Measurements from ENCODE around the gene AFTPH. TPM values are rescaled to one million over a fixed set of nuclear protein-coding genes. Genes with fewer than 3 reads are reported as not detected.

The AFTPH gene
- total RNA-seq, 5 donors from 2014 or later (not counting 1 experiment from before 2014, with no cell fraction given): 33.4 to 42.5 (median 37.9) TPM

- Mint-ChIP-seq H3K9me3 (no peaks in the 10 kb centered on the region), H3K27ac (no peak overlapping the region), H3K36me3 (peaks cover 36% of the 10 kb centered on the region), H3K4me1 (peaks cover 0 to 3% (median 0%) of the 10 kb centered on the region in 3 donors), H3K4me3 (no peak overlapping the region), H3K27me3 (no peaks in the 10 kb centered on the region)
- ChIA-PET POLR2A (interaction anchor here in 1 of 2 donors (0.6 kb wide), 1 partner anchor 165 kb away, joined by 3 read pairs; no protein-coding TSS in a partner anchor), CTCF (interaction anchor here (0.6 to 2.8 kb wide), 15 partner anchors 14 to 287 kb away, joined by 3 to 22 read pairs (median 4); partner anchors contain the start of genes AFTPH (in 1 of the 2) and SERTAD2 (in 1 of the 2))
- no CpG with 5 or more reads among the region's 4 CpGs for WGBS (ENCODE audit: insufficient coverage)
- ATAC-seq (replicated peaks in 1 of 4) (no peak), DNase-seq (no peak)
- H3K27me3 ChIP-seq (replicated peaks in 1 of 2; ENCODE audit: control insufficient read depth in 2 of 2, extremely low read depth in 1 of 2, insufficient read depth in 2 of 2, low read length in 1 of 2): no peaks in the 10 kb centered on the region
- no peaks in the 10 kb centered on the region for H3K4me1 ChIP-seq (ENCODE audit: control insufficient read depth in 1 of 2, extremely low read depth in 1 of 2, insufficient read depth in 2 of 2, low read length in 2 of 2)
- H3K36me3 ChIP-seq (ENCODE audit: control insufficient read depth in 2 of 2, extremely low read depth in 1 of 2, insufficient read depth in 1 of 2, low read length in 1 of 2): peaks cover 5 to 29% of the 10 kb centered on the region in 2 donors
- no peak overlapping the region for H3K27ac ChIP-seq (ENCODE audit: low read length)
- no peaks in the 10 kb centered on the region for H3K9me3 ChIP-seq
- H3K4me3 ChIP-seq (ENCODE audit: control insufficient read depth in 1 of 2, extremely low read depth in 1 of 2, low read length in 1 of 2): no peak overlapping the region
Measured at GRCh38 chr2:64586054-64586453, 61.9 kb downstream of the AFTPH start.

GRCh38 chr2:64586883-64587481 lies 62.9 kb downstream of the AFTPH start:
- DNase-seq (peak in 1 of 35 experiments; percentile 67), ATAC-seq (replicated peaks in 1 of 4) (peak in 2 of 4 experiments; percentile 48 to 50)
- H3K4me1 ChIP-seq (ENCODE audit: control insufficient read depth in 1 of 2, extremely low read depth in 1 of 2, insufficient read depth in 2 of 2, low read length in 2 of 2): no peaks in the 10 kb centered on the region
- POLR2A ChIA-PET: interaction anchor here (0.6 to 0.7 kb wide), 2 partner anchors 16 to 164 kb away, joined by 3 to 5 read pairs; no protein-coding TSS in a partner anchor
- no peak overlapping the region for H3K4me3 ChIP-seq (ENCODE audit: control insufficient read depth in 1 of 2, extremely low read depth in 1 of 2, low read length in 1 of 2)
- Mint-ChIP-seq H3K4me3 (no peak overlapping the region), H3K36me3 (peaks cover 41% of the 10 kb centered on the region), H3K4me1 (peaks cover 0 to 3% (median 0%) of the 10 kb centered on the region in 3 donors), H3K27me3 (no peaks in the 10 kb centered on the region), H3K9me3 (no peaks in the 10 kb centered on the region), H3K27ac (peak overlapping the region in 1 of 2 donors; percentile 30)
- H3K27ac ChIP-seq (ENCODE audit: low read length): no peak overlapping the region
- H3K36me3 ChIP-seq (ENCODE audit: control insufficient read depth in 2 of 2, extremely low read depth in 1 of 2, insufficient read depth in 1 of 2, low read length in 1 of 2): peaks cover 9 to 38% of the 10 kb centered on the region in 2 donors
- no CpG with 5 or more reads among the region's 6 CpGs for WGBS (ENCODE audit: insufficient coverage)
- no peaks in the 10 kb centered on the region for H3K27me3 ChIP-seq (replicated peaks in 1 of 2; ENCODE audit: control insufficient read depth in 2 of 2, extremely low read depth in 1 of 2, insufficient read depth in 2 of 2, low read length in 1 of 2)
- no peaks in the 10 kb centered on the region for H3K9me3 ChIP-seq
- CTCF ChIA-PET: interaction anchor here (0.5 to 2.8 kb wide), 36 partner anchors 10 to 542 kb away, joined by 3 to 22 read pairs (median 4); partner anchors contain the start of genes SERTAD2 (in 2 of the 2) and AFTPH (in 1 of the 2)

- Histone ChIP-seq H3K27ac (ENCODE audit: low read length) (no peak overlapping the region), H3K4me1 (ENCODE audit: control insufficient read depth in 1 of 2, extremely low read depth in 1 of 2, insufficient read depth in 2 of 2, low read length in 2 of 2) (no peaks in the 10 kb centered on the region), H3K4me3 (ENCODE audit: control insufficient read depth in 1 of 2, extremely low read depth in 1 of 2, low read length in 1 of 2) (no peak overlapping the region), H3K27me3 (replicated peaks in 1 of 2; ENCODE audit: control insufficient read depth in 2 of 2, extremely low read depth in 1 of 2, insufficient read depth in 2 of 2, low read length in 1 of 2) (no peaks in the 10 kb centered on the region), H3K9me3 (no peaks in the 10 kb centered on the region), H3K36me3 (ENCODE audit: control insufficient read depth in 2 of 2, extremely low read depth in 1 of 2, insufficient read depth in 1 of 2, low read length in 1 of 2) (peaks cover 9 to 41% of the 10 kb centered on the region in 2 donors)
- DNase-seq (no peak), ATAC-seq (replicated peaks in 1 of 4) (no peak)
- Mint-ChIP-seq H3K9me3 (no peaks in the 10 kb centered on the region), H3K4me3 (no peak overlapping the region), H3K4me1 (peaks cover 0 to 3% (median 0%) of the 10 kb centered on the region in 3 donors), H3K27me3 (no peaks in the 10 kb centered on the region), H3K27ac (no peak overlapping the region), H3K36me3 (peaks cover 43% of the 10 kb centered on the region)
- ChIA-PET CTCF (interaction anchor here (0.5 to 2.8 kb wide), 31 partner anchors 9 to 542 kb away, joined by 3 to 22 read pairs (median 4); partner anchors contain the start of genes SERTAD2 (in 2 of the 2) and AFTPH (in 1 of the 2)), POLR2A (interaction anchor here in 1 of 2 donors (0.7 kb wide), 1 partner anchor 16 kb away, joined by 5 read pairs; no protein-coding TSS in a partner anchor)
Measured at GRCh38 chr2:64587561-64587960, 63.4 kb downstream of the AFTPH start.

- no peak overlapping the region for H3K4me3 ChIP-seq (ENCODE audit: control insufficient read depth in 1 of 2, extremely low read depth in 1 of 2, low read length in 1 of 2)
- peaks cover 9 to 33% of the 10 kb centered on the region in 2 donors for H3K36me3 ChIP-seq (ENCODE audit: control insufficient read depth in 2 of 2, extremely low read depth in 1 of 2, insufficient read depth in 1 of 2, low read length in 1 of 2)
- DNase-seq (no peak), ATAC-seq (replicated peaks in 1 of 4) (no peak)
- WGBS (ENCODE audit: insufficient coverage): 95% methylated on average over 4 of the region's 4 CpGs
- CTCF ChIA-PET: interaction anchor here (0.5 to 1.1 kb wide), 2 partner anchors 55 kb away, joined by 3 to 4 read pairs; no protein-coding TSS in a partner anchor
- no peak overlapping the region for H3K27ac Mint-ChIP-seq
- H3K36me3 Mint-ChIP-seq: peaks cover 42% of the 10 kb centered on the region
- H3K4me3 Mint-ChIP-seq: no peak overlapping the region
- no peaks in the 10 kb centered on the region for H3K27me3 Mint-ChIP-seq
- no peaks in the 10 kb centered on the region for H3K4me1 ChIP-seq (ENCODE audit: control insufficient read depth in 1 of 2, extremely low read depth in 1 of 2, insufficient read depth in 2 of 2, low read length in 2 of 2)
- H3K27ac ChIP-seq (ENCODE audit: low read length): no peak overlapping the region
- no peaks in the 10 kb centered on the region for H3K9me3 Mint-ChIP-seq
- H3K4me1 Mint-ChIP-seq: peaks cover 0 to 3% (median 0%) of the 10 kb centered on the region in 3 donors
- POLR2A ChIA-PET: interaction anchor here (0.7 kb wide), 2 partner anchors 158 to 568 kb away, joined by 5 to 8 read pairs; no protein-coding TSS in a partner anchor
- no peaks in the 10 kb centered on the region for H3K9me3 ChIP-seq
- no peaks in the 10 kb centered on the region for H3K27me3 ChIP-seq (replicated peaks in 1 of 2; ENCODE audit: control insufficient read depth in 2 of 2, extremely low read depth in 1 of 2, insufficient read depth in 2 of 2, low read length in 1 of 2)
Measured at GRCh38 chr2:64591188-64591587, 67.1 kb downstream of the AFTPH start.

GRCh38 chr2:64593035-64593655 lies 69.0 kb downstream of the AFTPH start:
- Mint-ChIP-seq H3K4me1 (no peaks in the 10 kb centered on the region), H3K27ac (no peak overlapping the region), H3K36me3 (peaks cover 32% of the 10 kb centered on the region), H3K27me3 (no peaks in the 10 kb centered on the region), H3K4me3 (no peak overlapping the region), H3K9me3 (no peaks in the 10 kb centered on the region)
- H3K27me3 ChIP-seq (replicated peaks in 1 of 2; ENCODE audit: control insufficient read depth in 2 of 2, extremely low read depth in 1 of 2, insufficient read depth in 2 of 2, low read length in 1 of 2): no peaks in the 10 kb centered on the region
- no peaks in the 10 kb centered on the region for H3K4me1 ChIP-seq (ENCODE audit: control insufficient read depth in 1 of 2, extremely low read depth in 1 of 2, insufficient read depth in 2 of 2, low read length in 2 of 2)
- H3K4me3 ChIP-seq (ENCODE audit: control insufficient read depth in 1 of 2, extremely low read depth in 1 of 2, low read length in 1 of 2): no peak overlapping the region
- CTCF ChIA-PET: interaction anchor here in 1 of 2 donors (1.1 kb wide), 1 partner anchor 13 kb away, joined by 3 read pairs; no protein-coding TSS in a partner anchor
- H3K36me3 ChIP-seq (ENCODE audit: control insufficient read depth in 2 of 2, extremely low read depth in 1 of 2, insufficient read depth in 1 of 2, low read length in 1 of 2): peaks cover 9 to 31% of the 10 kb centered on the region in 2 donors
- WGBS (ENCODE audit: insufficient coverage): 100% methylated on average over 1 of the region's 4 CpGs
- ATAC-seq (replicated peaks in 1 of 4) (no peak), DNase-seq (no peak)
- POLR2A ChIA-PET: no interaction called here
- H3K27ac ChIP-seq (ENCODE audit: low read length): no peak overlapping the region
- H3K9me3 ChIP-seq: no peaks in the 10 kb centered on the region

All from T-cell (primary cell).